NCI-H345 (cell line): ENCODE results near the gene TBC1D13.
"Not testable (repeated sequence)": the region's sequence is repeated elsewhere in the genome, so short reads cannot be mapped to it uniquely, and the experiment has no call there.

Experiments used
- DNase-seq: peaks from one replicate; lab custom pipeline; 2025; lab: John Stamatoyannopoulos, UW

Gene TBC1D13

GRCh38 chr9:128847803-128848202, 60.8 kb downstream of the TBC1D13 start:
- no peak for DNase-seq

DNA sequence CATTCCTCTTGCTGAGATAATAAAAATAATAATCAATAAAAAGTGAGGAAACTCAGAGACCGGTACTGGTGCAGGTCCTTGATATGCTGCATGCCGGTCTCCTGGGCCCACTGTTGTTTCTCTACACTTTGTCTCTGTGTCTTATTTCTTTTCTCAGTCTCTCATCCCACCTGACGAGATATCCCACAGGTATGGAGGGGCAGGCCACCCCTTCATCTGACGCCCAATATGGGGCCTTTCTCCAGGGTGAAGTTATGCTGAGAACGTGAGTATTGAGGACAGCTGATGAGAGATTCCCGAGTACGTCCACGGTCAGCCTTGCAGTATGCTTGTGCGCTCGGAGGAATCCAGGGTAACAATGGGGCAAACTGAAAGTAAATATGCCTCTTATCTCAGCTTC, 64.0 kb downstream of the TBC1D13 start:
- DNase-seq: not testable (repeated sequence)

- not testable (repeated sequence) for DNase-seq
Measured at GRCh38 chr9:128851779-128852600, 64.9 kb downstream of the TBC1D13 start.

- DNase-seq: not testable (repeated sequence)
Measured at GRCh38 chr9:128852646-128853045, 65.6 kb downstream of the TBC1D13 start.

- not testable (repeated sequence) for DNase-seq
Measured at GRCh38 chr9:128854454-128854853, 67.4 kb downstream of the TBC1D13 start.

DNA sequence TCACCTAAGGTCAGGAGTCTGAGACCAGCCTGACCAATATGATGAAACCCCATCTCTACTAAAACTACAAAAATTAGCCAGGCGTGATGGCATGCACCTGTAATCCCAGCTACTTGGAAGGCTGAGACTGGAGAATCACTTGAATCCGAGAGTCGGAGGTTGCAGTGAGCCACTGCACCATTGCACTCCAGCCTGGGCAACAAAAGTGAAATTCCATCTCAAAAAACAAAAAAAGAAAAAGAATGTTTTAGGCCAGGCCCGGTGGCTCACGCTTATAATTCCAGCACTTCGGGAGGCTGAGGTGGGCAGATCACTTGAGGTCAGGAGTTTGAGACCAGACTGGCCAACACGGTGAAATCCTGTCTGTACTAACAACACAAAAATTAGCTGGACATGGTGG, 71.4 kb downstream of the TBC1D13 start:
- DNase-seq: not testable (repeated sequence)
